ENCODE measurements around the gene C10orf105.

C10orf105 gene

DNA sequence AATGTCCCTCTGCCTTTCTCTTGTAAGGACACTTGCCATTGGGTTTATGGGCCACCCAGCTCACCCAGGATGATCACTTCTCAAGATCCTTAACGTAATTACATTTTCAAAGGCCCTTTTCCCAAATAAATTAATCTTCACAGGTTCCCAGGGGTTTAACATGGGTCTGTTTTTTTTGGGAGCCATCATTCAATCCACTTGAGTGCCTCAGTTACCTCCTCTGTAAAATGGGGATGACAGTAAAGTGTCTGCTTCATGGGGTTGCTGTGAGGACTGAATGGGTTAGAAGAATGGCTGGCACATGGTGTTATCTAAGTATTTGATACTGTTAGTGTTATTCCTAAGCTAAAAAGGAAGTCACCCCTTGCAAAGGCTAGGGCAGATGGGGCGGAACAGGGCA, 7.4 kb downstream of the C10orf105 start:
- TF ChIP-seq GATA3 (IDR thresholded peaks at IDR 0.05; ENCODE audit: low read depth, low read length) (no peak), GATA2 (IDR thresholded peaks at IDR 0.05; ENCODE audit: low read depth, low read length) (no peak)

- no peak for TF ChIP-seq GATA2 (IDR thresholded peaks at IDR 0.05; ENCODE audit: low read depth, low read length)
- TF ChIP-seq GATA3 (IDR thresholded peaks at IDR 0.05; ENCODE audit: low read depth, low read length), result no peak
Observed at GRCh38 chr10:71711052-71711623, 8.4 kb downstream of the C10orf105 start.

DNA sequence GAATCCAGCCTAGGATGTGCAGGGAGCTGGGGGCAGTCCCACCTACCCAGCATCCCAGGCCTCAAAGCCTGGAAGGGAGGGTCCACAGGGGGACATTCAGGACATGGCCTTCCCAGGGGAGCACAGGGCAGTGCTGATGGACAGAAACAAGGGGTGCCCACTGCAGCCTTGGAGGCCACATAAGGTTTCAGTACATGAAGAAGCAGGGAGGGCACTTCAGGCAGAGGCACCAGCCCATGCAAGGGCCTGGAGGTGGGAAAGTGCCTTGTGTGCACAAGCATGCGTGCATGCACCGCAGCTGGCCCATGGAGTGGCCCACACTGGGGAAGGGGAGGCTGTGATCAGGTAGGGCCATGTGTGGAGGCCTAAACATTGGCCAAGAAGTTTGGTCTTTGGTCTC, 9.1 kb downstream of the C10orf105 start:
- TF ChIP-seq GATA3 (IDR thresholded peaks at IDR 0.05; ENCODE audit: low read depth, low read length) (no peak), GATA2 (IDR thresholded peaks at IDR 0.05; ENCODE audit: low read depth, low read length) (no peak)

- TF ChIP-seq GATA3 (IDR thresholded peaks at IDR 0.05; ENCODE audit: low read depth, low read length) (no peak), GATA2 (IDR thresholded peaks at IDR 0.05; ENCODE audit: low read depth, low read length) (no peak)
Observed at GRCh38 chr10:71708897-71709882, 10.4 kb downstream of the C10orf105 start.

DNA sequence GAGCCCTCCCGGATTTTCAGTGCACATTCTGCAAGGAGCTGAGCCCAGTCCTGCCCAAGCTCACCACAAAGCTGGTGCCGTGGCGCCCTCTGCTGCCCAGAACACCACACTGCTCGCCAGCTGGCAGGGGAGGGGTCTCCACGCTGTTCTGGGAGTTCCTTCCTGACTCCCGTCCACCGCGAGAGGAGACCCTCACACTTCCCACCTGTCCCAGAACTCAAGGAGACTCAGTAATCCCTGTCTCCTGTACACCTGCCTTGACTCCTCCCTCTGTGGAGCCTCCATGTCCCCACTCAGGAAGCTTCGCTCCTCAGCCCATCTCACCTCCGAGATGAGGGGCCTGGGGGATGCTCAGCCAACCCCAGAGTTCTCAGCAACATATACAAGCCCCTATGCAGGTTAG, 11.3 kb downstream of the C10orf105 start:
- no peak for TF ChIP-seq GATA2 (IDR thresholded peaks at IDR 0.05; ENCODE audit: low read depth, low read length)
- no peak for TF ChIP-seq GATA3 (IDR thresholded peaks at IDR 0.05; ENCODE audit: low read depth, low read length)

DNA sequence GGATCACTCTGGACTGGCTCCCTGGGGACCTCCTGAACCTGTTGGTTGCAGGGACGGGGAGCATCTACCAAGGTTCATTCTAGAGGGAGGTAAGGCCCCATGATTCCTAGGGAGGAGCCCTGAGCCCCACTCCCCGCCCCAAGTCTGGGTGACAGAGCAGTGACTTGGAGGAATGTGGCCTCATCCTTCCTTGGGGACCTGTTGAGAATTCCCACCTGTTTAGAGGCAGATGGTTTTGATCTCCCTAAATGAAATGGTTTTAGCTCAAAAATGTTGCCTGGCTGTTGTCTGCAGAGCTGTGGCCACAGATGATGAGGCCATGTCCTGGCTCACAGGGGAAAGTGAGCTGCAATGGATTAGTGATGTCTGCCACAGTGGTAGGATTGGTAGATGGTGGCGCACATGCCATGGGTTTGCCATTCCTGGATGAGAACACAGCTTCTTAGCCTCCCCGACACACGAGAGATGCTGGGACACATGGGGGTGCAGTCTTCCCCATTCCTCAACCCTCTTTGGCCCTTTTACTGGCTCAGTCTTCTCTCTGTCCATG, 12.3 kb downstream of the C10orf105 start:
- no peak for TF ChIP-seq GATA2 (IDR thresholded peaks at IDR 0.05; ENCODE audit: low read depth, low read length)
- no peak for TF ChIP-seq GATA3 (IDR thresholded peaks at IDR 0.05; ENCODE audit: low read depth, low read length)

- TF ChIP-seq GATA2 (IDR thresholded peaks at IDR 0.05; ENCODE audit: low read depth, low read length) (no peak), GATA3 (IDR thresholded peaks at IDR 0.05; ENCODE audit: low read depth, low read length) (no peak)
Observed at GRCh38 chr10:71706216-71707121, 13.1 kb downstream of the C10orf105 start.

DNA sequence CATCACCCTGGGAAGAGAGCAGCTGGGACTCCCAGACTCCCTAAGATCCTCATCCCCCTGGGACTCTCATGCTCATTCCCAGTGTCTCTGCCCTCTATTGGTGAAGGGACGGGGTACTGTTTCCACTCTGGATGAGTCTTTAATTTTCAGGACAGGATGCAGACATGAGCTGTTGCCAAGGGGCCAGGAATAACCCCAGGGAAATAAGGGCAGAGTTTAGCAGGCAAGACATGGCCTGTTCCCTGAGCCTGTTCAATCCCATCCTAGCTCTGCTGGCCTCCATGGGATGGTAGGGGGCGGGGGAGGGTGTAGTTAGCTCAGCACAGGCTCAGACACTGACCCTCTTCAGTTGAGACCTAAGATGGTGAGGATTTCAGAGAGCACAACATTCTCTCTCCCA, 14.0 kb downstream of the C10orf105 start:
- TF ChIP-seq GATA3 (IDR thresholded peaks at IDR 0.05; ENCODE audit: low read depth, low read length), result no peak

GRCh38 chr10:71704816-71705215, 14.8 kb downstream of the C10orf105 start:
- TF ChIP-seq GATA2 (IDR thresholded peaks at IDR 0.05; ENCODE audit: low read depth, low read length) (no peak), GATA3 (IDR thresholded peaks at IDR 0.05; ENCODE audit: low read depth, low read length) (no peak)

- TF ChIP-seq GATA3 (IDR thresholded peaks at IDR 0.05; ENCODE audit: low read depth, low read length) (no peak), GATA2 (IDR thresholded peaks at IDR 0.05; ENCODE audit: low read depth, low read length) (no peak)
Observed at GRCh38 chr10:71703577-71703976, 16.0 kb downstream of the C10orf105 start.

DNA sequence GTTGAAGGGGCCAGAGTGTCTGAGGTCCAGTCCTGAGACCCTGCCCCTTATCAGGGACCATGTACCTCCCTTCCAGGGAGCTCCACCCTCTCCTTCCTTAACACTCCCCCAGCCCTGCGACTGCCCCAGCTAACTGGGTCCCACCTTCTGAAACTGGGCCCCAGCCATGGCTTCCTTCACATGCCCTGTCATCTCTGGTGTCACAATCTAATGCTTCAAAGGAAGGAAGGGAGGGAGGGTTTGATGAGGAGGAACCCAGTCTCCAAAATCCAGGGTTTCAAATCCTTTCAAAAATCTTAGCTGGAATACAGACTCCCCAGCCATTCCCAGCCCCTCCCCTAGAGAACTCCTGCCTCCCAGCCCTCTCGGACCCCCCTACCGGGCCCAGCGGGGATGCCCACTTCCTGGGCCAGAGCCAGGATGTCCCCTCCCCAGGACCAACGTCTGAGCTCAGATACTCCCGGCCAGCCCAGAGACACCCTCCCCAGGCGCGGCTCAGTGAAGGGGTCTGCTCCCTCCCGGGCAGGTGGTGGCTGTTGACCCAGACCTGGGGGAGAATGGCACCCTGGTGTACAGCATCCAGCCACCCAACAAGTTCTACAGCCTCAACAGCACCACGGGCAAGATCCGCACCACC, 18.0 kb downstream of the C10orf105 start:
- TF ChIP-seq GATA3 (IDR thresholded peaks at IDR 0.05; ENCODE audit: low read depth, low read length) (no peak), GATA2 (IDR thresholded peaks at IDR 0.05; ENCODE audit: low read depth, low read length) (no peak)

GRCh38 chr10:71700731-71701368, 18.7 kb downstream of the C10orf105 start:
- TF ChIP-seq GATA2 (IDR thresholded peaks at IDR 0.05; ENCODE audit: low read depth, low read length), result no peak
- no peak for TF ChIP-seq GATA3 (IDR thresholded peaks at IDR 0.05; ENCODE audit: low read depth, low read length)

- no peak for TF ChIP-seq GATA2 (IDR thresholded peaks at IDR 0.05; ENCODE audit: low read depth, low read length)
- no peak for TF ChIP-seq GATA3 (IDR thresholded peaks at IDR 0.05; ENCODE audit: low read depth, low read length)
Observed at GRCh38 chr10:71698737-71699136, 20.8 kb downstream of the C10orf105 start.
